ENCODE data around the gene HOXB8.

Gene HOXB8

DNA sequence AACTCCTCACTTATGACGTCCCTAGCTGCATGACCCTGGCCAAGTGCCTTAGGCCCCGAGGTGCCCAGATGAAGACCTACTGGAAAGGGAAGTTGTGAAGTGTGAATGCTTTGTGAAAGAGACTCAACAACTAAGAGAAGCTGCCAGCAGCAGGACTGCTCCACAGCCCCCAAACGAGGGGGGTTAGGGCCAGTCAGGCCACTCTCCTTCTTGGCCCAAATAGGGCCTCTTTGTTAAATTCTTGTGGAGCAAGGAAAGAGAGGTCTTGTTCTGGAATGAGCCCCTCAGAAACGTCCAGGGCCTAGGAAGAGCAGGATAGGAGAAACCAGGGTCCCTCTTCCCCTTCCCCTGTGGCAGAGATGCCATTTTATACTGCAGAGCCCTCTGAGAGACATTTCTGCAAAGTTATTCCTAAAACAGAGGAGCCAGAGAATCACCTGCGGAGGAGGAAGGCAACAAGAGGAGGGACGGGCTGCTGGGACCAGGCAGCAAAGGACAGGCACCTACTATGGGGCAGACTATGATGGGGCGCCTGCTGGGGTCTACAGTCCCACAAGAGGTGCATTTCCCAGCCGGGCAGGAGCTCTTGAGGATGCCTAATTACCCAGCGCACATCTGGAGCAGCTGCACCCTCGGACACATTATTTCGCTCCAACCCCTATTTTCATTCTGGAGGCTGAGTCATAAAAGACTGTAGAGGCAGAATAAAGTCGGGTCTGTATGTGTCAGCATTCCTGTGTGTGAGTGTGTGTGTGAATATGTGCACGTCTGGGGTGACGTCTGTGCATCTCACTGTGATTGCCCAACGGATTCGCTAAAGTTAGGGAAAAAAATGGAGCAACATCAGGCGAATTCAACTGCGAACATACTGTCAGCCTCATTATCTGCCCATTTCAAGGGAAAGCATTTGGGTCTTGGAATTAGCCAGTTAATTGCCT is 22.5 kb upstream of the HOXB8 start:
- no peak for DNase-seq

DNA sequence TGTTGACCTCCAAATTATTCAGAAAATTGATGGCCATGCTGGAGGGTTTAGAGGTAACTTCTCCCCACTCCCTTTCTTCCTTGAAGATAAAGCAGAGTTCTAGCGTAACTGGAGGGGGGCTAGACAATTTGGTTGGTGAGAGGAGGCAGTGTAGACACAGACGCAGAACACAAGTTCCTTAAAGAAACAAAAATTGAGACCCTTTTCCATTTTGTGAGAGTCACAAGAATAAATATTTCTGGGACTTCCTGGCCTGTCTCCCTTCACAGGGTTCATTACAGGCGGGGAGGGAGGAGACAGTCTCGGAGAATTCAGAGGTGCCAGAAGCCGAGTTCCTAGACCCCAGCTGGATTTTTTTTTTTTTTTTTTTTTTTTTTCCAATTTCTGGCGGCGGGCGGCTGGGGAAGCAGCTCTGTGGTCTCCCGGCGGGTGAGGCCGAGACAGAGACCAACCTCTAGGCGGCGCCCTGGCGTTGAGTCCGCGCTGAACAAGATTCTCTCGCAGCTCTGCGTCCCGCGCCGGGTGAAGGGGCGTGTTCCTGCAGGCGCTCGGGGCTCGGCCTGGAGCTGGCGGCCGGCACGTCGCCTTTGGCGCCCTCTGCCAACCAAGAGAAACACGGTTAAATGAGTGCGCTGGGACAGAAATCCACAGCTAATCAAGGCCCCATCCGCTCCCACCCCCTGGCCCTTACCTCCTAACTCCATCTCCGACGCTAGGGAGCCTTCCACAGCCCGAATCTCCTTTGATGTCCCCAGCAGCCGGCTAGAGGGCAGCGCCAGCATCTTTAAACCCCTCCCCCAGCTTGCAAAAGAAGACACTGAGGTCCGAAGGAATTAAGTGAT is 21.3 kb upstream of the HOXB8 start:
- DNase-seq = peak; percentile 61 to 83 (median 69)

- DNase-seq = no peak
Observed at GRCh38 chr17:48634493-48635208, 19.6 kb upstream of the HOXB8 start.

DNA sequence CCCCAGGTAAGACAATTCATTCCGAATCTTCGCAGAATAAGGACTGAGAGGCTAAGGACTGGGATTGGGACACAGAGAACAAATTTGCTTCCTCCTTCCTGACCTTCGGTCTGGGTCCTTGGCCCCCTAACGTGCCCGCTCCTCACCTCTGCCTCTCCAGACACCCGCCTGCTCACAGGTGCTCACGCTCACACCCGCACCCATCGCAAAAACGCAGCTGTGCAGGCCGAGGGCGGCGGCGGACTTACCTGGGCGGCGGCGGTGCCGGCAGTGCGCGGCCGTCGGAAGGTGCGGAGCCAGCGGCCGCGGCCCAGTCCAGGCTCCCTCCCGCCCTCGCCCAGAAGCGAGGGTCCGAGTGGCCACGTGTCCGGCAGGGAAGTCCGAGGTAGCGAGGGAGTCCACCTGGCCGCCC is 18.2 kb upstream of the HOXB8 start:
- DNase-seq = no peak

GRCh38 chr17:48632579-48633265 is 17.6 kb upstream of the HOXB8 start:
- no peak for DNase-seq

DNA sequence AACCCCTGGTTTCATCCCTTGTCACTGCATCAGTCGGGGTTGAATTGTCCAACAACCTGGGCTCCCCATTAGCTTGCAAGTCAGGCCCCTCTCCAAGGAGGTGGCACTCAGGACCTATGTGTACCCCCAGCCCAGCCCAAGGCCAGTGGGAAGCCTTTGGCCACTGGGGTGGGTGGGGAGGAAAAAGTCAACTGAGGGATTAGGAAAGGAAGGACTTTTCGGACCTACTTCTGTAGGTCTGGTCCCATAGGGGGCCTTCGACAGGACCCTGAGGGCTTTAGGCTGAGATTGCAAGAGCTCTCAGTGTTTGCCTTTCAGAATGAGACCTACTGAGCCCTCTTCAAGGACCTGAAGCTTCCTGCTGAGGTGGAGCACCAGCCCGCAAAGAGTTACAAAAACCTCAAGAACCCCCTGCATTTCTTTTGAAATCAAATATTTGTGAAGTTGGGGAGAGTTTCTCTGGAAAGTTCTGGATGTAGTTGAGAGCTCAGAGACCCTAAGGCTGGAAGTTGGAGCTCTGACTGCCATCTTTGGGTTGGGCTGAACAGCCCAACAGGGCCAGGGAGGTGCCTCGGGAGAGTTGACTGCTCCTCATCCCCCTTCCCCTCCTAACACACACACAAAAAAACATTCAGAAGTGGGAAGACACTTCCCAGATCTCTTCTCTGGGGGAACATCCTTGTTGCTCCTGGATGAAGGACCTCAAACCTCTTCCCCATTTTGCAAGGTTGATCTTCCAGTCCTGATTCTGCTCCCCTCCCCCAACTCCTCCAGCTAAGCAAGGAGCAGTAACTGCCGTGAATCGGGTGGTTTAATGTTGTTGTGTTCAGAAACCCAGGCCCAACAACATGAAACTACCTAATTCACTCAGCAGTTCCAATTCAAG is 16.8 kb upstream of the HOXB8 start:
- DNase-seq = no peak

GRCh38 chr17:48630925-48631692 is 16.0 kb upstream of the HOXB8 start:
- no peak for DNase-seq

DNA sequence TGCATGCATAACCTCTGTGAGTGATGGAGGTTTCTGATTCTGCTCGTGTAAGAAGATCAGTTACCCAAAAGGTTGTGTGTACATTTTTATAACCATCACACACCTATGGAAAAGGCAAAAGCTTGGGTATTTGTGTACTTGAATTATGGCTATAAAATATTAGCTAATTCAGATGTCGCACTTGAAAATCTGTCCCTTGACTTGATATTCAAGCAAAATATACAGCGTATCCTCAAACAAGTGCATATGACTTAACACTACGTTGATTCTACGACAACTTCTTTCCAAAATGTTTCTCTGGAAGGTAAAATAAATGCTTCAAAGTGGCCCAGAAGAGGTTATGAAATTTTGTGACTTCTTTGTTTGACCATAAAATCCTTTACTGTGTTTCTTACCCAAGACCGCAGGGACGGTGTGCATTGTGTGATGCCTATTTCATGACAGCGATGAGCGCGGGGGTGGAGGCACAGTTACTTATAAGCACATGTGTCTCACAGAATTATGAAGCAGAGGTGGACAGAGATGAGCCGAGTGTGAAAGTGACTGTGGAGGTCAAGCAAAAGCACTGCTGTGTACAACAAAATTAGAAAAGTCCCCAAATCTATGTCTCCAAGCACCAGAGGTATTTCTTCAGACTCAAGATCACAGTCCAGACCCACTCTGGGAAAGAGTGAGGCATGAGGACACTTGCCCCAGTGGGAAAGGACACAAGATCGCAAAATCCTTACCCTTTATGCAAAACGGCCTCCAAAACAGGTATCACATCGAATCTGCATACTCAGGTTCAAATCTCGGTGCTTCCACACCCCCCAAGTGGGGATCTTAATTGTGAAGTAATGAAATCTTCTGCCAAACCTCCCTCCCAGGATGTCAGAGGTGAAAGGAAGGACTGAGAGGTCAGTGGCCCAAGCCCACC is 15.2 kb upstream of the HOXB8 start:
- DNase-seq = no peak

GRCh38 chr17:48629411-48629759 is 14.3 kb upstream of the HOXB8 start:
- DNase-seq = no peak

GRCh38 chr17:48628649-48629410 is 13.7 kb upstream of the HOXB8 start:
- peak; percentile 24 to 64 (median 52) for DNase-seq

GRCh38 chr17:48627623-48628521 is 12.8 kb upstream of the HOXB8 start:
- no peak for DNase-seq

GRCh38 chr17:48627118-48627597 is 12.1 kb upstream of the HOXB8 start:
- DNase-seq = no peak

DNA sequence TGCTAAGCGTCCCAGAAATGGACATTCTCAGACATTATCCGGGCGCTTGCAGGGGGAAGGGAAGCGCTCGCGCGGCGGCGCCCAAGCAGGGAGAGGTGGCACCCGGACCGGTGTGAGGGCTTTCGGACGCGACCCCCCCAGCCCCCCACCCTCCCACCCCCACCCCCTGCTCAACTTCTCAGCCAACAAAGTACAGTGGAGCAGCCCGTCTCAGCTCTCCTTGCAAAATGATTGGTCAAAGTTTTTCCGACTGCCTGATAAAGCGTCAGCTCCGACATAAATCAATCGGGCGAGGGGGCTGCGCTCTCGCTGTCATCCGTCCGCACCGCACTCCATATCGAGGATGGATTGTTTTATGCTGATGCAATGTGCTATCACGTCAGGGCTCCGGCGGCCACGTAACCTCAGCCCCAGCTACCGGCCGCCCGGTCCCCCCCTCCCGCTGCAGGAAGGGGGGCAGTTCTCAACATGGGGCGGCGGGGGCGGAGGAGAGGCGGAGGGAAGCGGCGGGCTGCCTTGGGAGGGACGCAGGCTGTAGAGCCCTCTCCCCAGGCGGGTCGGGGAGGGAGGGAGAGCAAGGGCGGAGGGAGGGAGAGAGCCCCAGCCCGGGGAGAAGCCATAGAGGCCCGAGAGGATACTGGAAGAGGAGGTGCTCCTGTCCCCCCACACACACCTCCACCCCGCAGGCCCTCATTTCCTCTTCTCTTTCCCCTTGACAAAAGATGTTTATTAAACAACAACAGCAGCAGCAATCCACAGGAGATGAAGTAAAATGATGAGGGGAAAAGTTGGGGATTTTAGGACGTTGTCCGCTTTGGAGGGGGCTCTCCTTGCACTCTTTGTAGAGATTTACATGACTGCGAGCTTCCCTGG is 11.4 kb upstream of the HOXB8 start, which contains the start of gene HOXB9:
Gene HOXB9, minus strand, starts transcription at position 114 of the 873 bp plus-strand sequence. Its CDS starts 89 bp downstream, at position 25.
- DNase-seq = no peak

GRCh38 chr17:48625495-48626244 is 10.6 kb upstream of the HOXB8 start:
- DNase-seq = peak in 1 of 4 experiments; percentile 29
